ENCODE results near the gene PHLDA2.

- TF ChIP-seq CTCF (tag by site-specific recombination; IDR thresholded peaks at IDR 0.05) (0 out of 2 replicates have a peak, but pooled peaks have one; percentile 11), YY1 (tag by site-specific recombination; IDR thresholded peaks at IDR 0.05) (no peak), REST (tag by site-specific recombination; IDR thresholded peaks at IDR 0.05) (no peak)
Observed at GRCh38 chr11:2975594-2975993, 46.4 kb upstream of the PHLDA2 start.
